GM18951 (cell line): ENCODE measurements around the gene CHD1L.
"Not testable (repeated sequence)": the region's sequence is repeated elsewhere in the genome, so short reads cannot be mapped to it uniquely, and the experiment has no call there.

Experiments
- POLR2A ChIP-seq: IDR thresholded peaks from 4 replicates; pipeline ENCODE4 v1.6.1; 2011; ENCODE audit warnings: mild to moderate bottlenecking; ENCODE audit not compliant: insufficient read length, insufficient read depth; ENCODE audit errors: extremely low read depth
- in situ Hi-C: fragments of 300-500 bp; cut with MboI; formaldehyde crosslinking; loops from one replicate; pipeline ENCODE4 v1.12.0; 2022; ENCODE audit warnings: low sequenced_read_pairs, mixed read lengths, inconsistent platforms; ENCODE audit not compliant: unreplicated experiment

Gene CHD1L

DNA sequence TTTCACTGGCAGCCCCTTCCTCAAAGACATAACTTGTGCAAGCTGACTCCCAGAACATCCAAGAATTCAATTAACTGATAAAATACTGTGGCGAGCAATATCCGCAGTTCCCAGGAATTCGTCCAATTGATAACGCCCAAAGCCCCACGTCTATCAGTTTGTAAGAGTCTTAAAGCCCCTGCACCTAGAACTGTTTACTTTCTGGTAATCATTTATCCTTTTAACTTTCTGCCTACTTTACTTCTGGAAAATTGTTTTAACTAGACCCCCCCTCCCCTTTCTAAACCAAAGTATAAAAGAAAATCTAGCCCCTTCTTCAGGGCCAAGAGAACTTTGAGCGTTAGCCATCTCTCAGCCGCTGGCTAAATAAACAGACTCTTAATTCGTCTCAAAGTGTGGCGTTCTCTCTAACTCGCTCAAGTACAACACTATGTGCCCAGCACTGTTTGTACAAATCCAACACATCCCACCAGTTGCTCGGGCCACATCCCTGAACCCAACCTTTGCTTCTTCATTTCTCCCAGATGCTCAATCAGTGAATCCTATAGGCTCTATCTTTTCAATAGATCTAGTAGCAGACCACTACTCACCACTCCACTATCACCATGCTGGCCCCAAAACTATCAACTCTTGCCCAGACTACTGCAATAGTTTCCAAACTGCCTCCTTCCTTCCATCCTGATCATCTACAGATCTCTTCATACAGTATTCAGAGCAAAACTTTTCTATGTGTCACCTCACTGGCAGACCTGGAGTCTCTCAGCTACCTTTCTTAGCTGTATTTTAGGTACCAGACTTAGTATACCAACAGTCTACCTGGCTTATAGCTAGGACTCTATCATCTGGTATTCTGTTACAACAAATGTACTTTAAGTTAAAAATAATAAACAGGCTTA lies 3.3 kb upstream of the CHD1L start:
- in situ Hi-C loops, result no loop called here
- no peak for TF ChIP-seq POLR2A

DNA sequence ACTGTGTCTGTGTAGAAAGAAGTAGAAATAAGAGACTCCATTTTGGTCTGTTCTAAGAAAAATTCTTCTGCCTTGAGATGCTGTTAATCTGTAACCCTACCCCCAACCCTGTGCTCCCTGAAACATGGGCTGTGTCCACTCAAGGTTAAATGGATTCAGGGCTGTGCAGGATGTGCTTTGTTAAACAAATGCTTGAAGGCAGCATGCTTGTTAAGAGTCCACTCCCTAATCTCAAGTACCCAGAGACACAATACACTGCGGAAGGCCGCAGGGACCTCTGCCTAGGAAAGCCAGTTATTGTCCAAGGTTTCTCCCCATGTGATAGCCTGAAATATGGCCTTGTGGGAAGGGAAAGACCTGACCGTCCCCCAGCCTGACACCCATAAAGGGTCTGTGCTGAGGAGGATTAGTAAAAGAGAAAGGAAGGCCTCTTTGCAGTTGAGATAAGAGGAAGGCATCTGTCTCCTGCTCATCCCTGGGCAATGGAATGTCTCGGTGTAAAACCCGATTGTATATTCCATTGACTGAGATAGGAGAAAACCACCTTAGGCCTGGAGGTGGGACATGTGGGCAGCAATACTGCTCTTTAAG lies 2.3 kb upstream of the CHD1L start:
- in situ Hi-C loops, result not testable (repeated sequence)

DNA sequence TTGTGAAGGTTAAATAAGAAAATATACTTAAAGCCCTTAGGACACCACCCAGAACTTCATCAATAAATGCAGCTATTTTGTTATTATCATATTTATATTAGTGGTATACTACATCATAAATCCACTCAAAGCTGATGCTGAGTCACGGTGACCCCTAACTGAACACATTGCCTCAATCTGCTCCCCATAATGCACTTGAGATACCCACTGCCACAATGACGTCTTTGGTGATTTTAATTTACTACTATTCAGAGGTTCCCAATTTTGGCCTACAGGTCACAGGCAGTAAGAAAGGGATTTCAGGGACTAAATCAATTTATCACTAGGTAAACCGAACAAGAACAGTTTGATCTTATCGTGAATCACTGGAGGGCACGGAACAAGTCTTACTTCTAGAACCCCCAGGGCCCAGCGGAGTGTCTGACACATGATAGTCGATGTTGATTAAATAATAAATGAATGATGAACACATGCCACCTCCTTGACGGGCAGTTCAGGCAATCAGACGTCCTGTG lies 493 bp upstream of the CHD1L start:
- no peak for TF ChIP-seq POLR2A
- in situ Hi-C loops, result no loop called here

DNA sequence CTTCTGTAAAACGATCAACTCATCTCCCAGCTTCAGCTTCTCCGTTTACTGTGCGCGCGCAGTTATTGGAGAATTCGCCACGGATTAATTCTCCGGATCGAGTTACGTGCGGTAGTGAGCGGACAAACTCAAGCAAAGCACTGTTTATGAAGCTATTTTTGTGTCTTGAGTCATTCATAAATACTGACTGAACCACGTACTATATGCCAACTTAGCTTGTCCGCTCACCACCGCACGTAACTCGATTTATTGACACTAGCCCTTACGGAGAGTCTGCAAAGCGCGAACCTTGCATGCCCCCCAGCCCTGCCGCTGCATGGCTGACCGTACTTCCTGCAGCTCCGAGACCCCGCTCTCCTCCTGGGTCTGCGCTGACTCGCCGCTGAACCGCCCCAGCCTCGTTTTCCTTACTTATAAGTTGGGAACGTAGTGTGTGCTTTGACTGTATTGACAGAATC lies 773 bp downstream of the CHD1L start:
- no peak for TF ChIP-seq POLR2A
- in situ Hi-C loops, result no loop called here

DNA sequence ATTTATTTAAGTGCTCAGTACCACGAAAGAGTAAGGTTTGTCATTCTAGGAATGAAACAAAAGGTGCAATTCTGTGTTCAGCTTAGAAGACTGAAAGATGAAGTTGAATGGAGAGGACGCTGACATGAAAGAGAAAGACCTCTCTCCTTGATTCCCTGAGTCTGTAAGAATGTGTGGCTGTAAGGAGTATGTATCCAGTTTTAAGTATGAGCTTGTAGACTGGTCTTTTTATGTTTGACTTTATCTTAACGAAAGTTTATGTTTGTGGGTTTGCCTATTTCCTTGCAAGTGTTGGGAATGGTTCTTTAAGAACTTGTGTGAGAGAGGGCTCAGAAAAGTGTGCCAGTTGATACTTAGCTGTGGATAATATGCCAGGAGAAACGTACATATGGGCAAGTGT lies 1.4 kb downstream of the CHD1L start:
- in situ Hi-C loops, result no loop called here

DNA sequence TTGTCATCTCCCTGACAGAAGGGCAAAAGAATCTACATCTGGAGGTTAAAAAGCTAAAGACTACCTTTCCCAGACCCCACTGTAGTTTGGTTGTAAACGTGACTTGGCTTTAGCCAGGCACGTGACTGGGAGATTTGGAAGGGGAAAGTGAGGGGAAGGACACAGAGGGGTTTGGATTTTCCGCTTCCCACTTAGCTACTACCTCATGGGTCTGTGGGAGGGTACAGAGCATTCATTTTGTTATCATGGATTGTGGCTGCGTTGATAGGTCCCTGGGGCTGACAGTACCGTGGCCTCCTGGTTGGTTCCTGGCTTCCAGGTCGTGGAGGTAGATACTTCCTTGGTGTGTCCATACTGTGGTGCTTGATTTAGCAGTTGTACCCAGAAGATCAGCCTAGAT lies 2.6 kb downstream of the CHD1L start:
- in situ Hi-C loops, result no loop called here
- no peak for TF ChIP-seq POLR2A

More for the DNA sequence above, 1.4 kb downstream of the CHD1L start:
- TF ChIP-seq POLR2A, result no peak

DNA sequence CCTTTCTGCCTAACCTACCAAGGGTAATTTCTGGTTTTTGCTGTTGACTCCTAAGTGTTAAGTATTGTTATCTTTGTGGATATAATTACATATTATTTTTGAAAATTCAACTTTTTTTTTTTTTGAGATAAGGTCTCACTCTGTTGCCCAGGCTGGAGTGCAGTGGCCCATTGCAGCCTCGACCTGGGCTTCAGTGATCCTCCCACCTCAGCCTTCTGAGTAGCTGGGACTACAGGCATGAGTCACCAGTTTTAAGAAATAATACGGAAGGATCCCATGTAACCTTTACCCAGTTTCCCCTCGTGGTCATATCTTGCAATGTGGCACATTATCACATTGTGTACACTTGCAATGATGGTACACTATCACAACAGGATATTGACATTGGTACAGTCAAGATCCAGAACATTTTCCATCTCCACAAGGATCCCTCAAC lies 3.1 kb downstream of the CHD1L start:
- TF ChIP-seq POLR2A, result no peak
- in situ Hi-C loops, result no loop called here

DNA sequence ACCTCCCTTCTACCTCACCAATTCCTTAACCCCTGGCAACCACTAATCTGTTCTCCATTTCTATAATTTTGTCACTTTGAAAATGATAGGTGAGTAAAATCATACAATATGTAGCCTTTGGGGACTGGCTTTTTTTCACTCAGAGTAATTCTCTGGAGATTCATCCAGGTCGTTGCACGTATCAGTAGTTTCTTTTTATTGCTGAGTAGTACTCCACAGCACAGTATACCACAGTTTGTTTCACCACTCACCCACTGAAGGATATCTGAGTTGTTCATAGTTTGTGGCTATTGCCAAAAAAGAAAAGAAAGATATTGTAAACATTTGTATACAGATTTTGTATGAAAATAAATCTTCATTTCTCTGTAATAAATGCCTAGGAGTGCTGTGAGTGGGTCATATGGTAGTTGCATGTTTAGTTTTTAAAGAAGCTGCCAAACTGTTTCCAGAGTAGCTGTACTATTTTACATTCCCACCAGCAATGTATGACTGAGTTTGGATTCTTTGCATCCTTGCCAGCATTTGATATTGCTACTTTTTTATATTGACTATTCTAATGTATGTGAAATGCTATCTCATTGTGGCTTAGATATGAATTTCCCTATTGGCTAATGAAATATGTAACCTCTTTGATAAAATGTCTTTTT lies 3.7 kb downstream of the CHD1L start:
- in situ Hi-C loops, result no loop called here

DNA sequence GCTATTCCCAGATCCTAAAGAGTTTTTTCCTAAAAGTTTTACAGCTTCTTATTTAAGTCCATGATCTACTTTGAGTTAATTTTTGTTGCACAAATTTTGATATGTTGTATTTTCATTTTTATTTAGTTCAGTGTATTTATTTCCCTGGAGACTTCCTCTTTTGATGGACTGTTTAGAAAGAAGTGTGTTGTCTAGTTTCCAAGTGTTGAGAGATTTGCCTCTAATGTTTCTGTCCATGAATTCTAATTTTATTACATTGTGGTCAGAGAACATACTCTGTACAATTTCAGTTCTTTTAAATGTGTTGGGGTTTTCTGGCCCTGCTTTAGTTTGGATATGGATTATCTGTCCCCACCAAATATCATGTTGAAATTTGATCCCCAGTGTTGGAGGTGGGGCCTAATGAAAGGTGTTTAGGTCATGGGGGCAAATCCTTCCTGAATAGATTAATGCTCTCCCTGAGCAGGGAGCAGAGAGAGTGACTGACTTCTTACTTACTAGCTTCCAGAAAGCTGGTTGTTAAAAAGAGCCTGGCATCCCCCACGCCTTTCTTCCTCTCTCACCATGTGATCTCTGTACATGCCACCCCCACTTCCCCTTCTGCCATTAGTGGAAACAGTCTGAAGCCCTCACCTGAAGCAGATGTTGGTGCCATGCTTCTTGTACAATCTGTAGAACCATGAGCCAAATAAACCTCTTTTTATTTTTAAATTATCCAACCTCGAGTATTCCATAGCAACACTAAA lies 4.6 kb downstream of the CHD1L start:
- in situ Hi-C loops, result no loop called here
- no peak for TF ChIP-seq POLR2A

More for the DNA sequence above, 3.7 kb downstream of the CHD1L start:
- TF ChIP-seq POLR2A, result no peak

DNA sequence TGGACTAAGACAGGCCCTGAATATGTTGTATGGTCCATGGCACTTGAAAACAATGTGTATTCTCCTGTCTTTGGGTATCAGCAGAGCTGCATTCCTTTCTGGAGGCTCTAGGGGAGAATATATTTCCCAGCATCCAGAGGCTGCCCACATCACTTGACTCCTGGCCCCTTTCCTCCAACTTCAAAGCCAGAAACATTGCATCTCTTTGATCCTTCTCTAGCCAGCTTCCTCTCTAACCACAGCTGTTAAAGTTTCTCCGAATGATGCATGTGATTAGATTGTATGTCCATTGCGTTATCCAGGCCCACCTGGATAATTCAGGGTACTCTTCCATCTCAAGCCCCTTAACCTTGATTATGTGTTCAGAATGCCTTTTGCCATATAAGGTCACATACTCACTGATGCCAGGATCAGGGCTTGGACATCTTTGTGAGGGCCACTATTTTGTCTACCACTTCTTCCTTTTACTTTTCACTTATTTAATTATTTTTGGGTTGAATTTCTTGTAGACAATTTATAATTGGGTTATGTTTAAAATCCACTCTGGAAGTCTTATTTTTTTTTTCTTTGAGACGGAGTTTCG lies 5.3 kb downstream of the CHD1L start:
- TF ChIP-seq POLR2A, result no peak
- in situ Hi-C loops, result no loop called here

DNA sequence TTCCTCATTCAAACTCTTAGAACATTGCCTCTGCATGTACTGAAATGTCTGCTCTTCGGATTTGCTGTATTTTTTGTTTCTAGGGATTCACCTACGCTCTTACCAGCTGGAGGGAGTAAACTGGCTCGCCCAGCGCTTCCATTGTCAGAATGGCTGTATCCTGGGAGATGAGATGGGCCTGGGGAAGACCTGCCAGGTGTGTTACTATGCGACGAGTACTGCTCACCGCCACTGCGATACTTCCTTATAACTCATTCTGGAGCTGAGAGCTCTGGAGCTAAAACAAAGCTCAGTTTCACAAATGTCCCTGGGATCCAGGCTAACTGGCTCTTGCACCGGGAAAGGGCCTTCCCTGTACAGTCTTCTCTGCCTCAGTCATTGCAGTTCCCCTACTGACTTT lies 10.1 kb downstream of the CHD1L start:
- TF ChIP-seq POLR2A, result no peak
- in situ Hi-C loops, result no loop called here

DNA sequence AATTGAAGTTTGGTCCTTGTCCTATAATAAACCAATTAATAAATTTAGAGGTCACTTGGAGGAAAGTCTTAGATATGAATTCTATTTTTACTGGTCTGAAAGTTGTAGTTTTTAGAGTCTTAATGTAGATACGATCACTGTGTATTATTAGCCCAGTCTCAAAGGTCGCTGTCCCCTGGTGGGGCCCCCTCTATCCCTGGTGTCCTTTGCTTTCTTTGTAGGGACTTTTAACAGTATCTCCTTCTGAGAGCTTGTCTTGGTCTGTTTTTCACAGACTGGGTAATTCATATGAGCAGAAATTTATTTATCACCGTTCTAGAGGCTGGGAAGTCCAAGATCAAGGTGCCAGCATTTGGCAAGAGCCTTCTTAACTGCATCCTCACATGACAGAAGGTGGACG lies 18.5 kb downstream of the CHD1L start:
- in situ Hi-C loops, result no loop called here
- no peak for TF ChIP-seq POLR2A

DNA sequence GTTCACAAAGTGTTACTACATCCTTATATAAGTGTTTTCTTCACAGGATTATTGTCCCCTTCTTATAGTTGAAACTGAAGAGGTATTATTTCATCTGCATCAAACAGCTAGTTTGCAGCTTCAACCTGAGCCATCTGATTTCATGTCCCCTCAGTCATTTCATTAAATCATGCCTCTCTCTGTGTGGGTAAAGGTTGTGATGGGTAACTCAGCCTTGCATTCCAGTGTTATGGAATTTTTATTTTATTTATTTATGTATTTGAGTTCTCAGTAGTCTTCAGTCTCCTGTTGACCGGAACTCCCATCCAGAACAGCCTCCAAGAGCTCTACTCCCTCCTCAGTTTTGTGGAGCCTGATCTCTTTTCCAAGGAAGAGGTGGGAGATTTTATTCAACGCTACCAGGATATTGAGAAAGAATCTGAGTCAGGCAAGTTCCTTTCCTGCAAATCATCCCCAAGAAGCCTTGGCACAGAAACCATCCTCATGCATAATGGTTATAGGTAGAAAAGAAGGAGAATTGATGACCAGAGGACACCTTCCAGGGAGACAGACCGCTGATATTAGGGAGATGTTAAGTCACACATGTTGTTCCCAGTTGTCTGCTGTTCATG lies 21.8 kb downstream of the CHD1L start:
- in situ Hi-C loops, result no loop called here
- TF ChIP-seq POLR2A, result no peak
